Measurements from ENCODE around the gene DXO. TPM values are rescaled to one million over a fixed set of nuclear protein-coding genes. Genes with fewer than 3 reads are reported as not detected.

DXO gene
- total and polyA plus RNA-seq, 2 of the 13 experiments (the other 11 are each of a cell fraction or from before 2014, with no cell fraction given) = 18.6 to 26.2 TPM

DNA sequence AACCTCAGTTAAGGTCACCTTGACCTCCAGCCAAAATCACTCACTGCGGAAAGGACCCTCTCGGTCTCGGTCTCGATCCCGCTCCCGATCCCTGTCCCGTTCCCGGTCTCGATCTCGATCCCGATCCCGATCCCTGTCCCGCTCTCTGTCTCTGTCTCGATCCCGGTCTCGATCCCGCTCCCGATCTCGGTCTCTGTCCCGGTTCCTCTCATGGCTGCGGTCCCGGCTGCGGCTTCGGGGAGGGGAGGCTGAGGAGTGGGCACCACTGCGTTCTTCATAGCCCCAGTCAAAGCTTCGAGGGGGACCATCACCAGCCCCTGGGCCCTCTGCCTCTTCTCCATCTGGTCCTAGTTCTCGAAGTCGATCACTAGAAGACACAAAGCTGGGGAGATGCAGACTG, 17.4 kb downstream of the DXO start:
- in situ Hi-C loops (cut with HindIII; ENCODE audit: extremely low pct_ligation_motif_present, low pct_unique_long_range_greater_than_20kb) = no loop called here
- 98% methylated on average over 28 of the region's 28 CpGs for WGBS (ENCODE audit: low lambda C conversion rate)
- Histone ChIP-seq H3K9me3 (ENCODE audit: low read length) (no peaks in the 10 kb centered on the region), H3K4me2 (ENCODE audit: low read depth, low read length) (no peak overlapping the region), H3K27ac (ENCODE audit: extremely low read length, insufficient read depth, low read length) (no peak overlapping the region), H2AFZ (ENCODE audit: low read length) (no peak overlapping the region), H3K79me2 (ENCODE audit: insufficient read depth, low read length) (peaks cover 26% of the 10 kb centered on the region), H3K4me3 (replicated peaks in 1 of 3; ENCODE audit: insufficient read depth in 1 of 3, low read depth in 2 of 3, low read length in 3 of 3) (no peak overlapping the region), H3K9ac (ENCODE audit: insufficient read depth, low read depth, low read length) (no peak overlapping the region), H3K4me1 (ENCODE audit: insufficient read depth, low read length) (peaks cover 28% of the 10 kb centered on the region), H3K27me3 (ENCODE audit: control insufficient read depth in 1 of 2, insufficient read depth in 2 of 2, low read length in 2 of 2) (no peaks in the 10 kb centered on the region; a peak in 1 of 5 replicates), H3K36me3 (replicated peaks in 1 of 2; ENCODE audit: control insufficient read depth in 1 of 2, insufficient read depth in 2 of 2, low read length in 2 of 2) (peaks cover 39 to 72% of the 10 kb centered on the region in 2 experiments), H4K20me1 (ENCODE audit: insufficient read depth, low read length) (no peaks in the 10 kb centered on the region)
- TF ChIP-seq, protein P1, sequence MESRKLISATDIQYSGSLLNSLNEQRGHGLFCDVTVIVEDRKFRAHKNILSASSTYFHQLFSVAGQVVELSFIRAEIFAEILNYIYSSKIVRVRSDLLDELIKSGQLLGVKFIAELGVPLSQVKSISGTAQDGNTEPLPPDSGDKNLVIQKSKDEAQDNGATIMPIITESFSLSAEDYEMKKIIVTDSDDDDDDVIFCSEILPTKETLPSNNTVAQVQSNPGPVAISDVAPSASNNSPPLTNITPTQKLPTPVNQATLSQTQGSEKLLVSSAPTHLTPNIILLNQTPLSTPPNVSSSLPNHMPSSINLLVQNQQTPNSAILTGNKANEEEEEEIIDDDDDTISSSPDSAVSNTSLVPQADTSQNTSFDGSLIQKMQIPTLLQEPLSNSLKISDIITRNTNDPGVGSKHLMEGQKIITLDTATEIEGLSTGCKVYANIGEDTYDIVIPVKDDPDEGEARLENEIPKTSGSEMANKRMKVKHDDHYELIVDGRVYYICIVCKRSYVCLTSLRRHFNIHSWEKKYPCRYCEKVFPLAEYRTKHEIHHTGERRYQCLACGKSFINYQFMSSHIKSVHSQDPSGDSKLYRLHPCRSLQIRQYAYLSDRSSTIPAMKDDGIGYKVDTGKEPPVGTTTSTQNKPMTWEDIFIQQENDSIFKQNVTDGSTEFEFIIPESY (CRISPR knock-in tag; IDR thresholded peaks at IDR 0.05) = no peak
- TF ChIP-seq, protein P2, sequence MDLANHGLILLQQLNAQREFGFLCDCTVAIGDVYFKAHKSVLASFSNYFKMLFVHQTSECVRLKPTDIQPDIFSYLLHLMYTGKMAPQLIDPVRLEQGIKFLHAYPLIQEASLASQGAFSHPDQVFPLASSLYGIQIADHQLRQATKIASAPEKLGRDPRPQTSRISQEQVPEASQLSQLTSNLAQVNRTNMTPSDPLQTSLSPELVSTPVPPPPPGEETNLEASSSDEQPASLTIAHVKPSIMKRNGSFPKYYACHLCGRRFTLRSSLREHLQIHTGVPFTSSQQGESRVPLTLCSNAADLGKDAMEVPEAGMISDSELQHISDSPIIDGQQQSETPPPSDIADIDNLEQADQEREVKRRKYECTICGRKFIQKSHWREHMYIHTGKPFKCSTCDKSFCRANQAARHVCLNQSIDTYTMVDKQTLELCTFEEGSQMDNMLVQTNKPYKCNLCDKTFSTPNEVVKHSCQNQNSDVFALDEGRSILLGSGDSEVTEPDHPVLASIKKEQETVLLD (CRISPR knock-in tag; IDR thresholded peaks at IDR 0.05; ENCODE audit: low read depth) = no peak
- TF ChIP-seq ZNF33B (CRISPR knock-in tag; IDR thresholded peaks at IDR 0.05) (no peak), RBFOX2 (IDR thresholded peaks at IDR 0.05; ENCODE audit: low read depth, low read length) (peak; percentile 60; the same call in 1 of the 2 replicates), POLR2A (IDR thresholded peaks at IDR 0.05; ENCODE audit: insufficient read depth in 1 of 2, low read depth in 2 of 2, low read length in 2 of 2) (0 out of 4 replicates have a peak, but pooled peaks of 1 of the 2 experiments have one; percentile 12), AGO2 (optimal IDR thresholded peaks at IDR 0.05; ENCODE audit: low read depth, low read length) (peak; percentile 87)
- TF ChIP-seq, protein P3, sequence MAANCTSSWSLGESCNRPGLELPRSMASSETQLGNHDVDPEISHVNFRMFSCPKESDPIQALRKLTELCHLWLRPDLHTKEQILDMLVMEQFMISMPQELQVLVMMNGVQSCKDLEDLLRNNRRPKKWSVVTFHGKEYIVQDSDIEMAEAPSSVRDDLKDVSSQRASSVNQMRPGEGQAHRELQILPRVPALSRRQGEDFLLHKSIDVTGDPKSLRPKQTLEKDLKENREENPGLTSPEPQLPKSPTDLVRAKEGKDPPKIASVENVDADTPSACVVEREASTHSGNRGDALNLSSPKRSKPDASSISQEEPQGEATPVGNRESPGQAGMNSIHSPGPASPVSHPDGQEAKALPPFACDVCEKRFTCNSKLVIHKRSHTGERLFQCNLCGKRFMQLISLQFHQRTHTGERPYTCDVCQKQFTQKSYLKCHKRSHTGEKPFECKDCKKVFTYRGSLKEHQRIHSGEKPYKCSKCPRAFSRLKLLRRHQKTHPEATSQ (CRISPR knock-in tag; IDR thresholded peaks at IDR 0.05; ENCODE audit: borderline replicate concordance) = no peak
- DNase-seq (ENCODE audit: low spot score) (no peak), ATAC-seq (no peak), FAIRE-seq (no peak)
- no TSS peak for BruUV-seq (replicated peaks)
- CTCF ChIA-PET (ENCODE audit: low intra/inter-chr PET ratio, low total read pairs) = no interaction called here
- intact Hi-C loops (cut with micrococcal nuclease; ENCODE audit: unreplicated experiment) = loop anchor here (10.0 kb wide), 1 partner anchor 120 kb away; no protein-coding TSS in a partner anchor
- POLR2A ChIA-PET = interaction anchor here (1.1 to 6.2 kb wide), 2 partner anchors 9 to 27 kb away, joined by 3 to 69 read pairs; partner anchors contain the start of genes C2 and CFB

All from HepG2 (cell line).